Mesendoderm (in vitro differentiated cells): Measurements from ENCODE around the gene PIEZO2.

ENCODE experiments used
- DNase-seq: peaks from one replicate; pipeline ENCODE4 v3.0.0; 2013
- H2AK5ac ChIP-seq: 2 replicates; pipeline ENCODE4 v1.6.1; 2013; ENCODE audit warnings: low read length, inconsistent platforms
- H2BK120ac ChIP-seq: 2 replicates; pipeline ENCODE4 v1.6.1; 2013; ENCODE audit warnings: low read depth, mild to moderate bottlenecking, low read length, moderate library complexity, mixed read lengths
- H2BK15ac ChIP-seq: replicated peaks from 2 replicates; pipeline ENCODE4 v1.6.1; 2013; ENCODE audit warnings: low read depth, mild to moderate bottlenecking, moderate library complexity
- H2BK5ac ChIP-seq: 2 replicates; pipeline ENCODE4 v1.6.1; 2013; ENCODE audit warnings: low read length, inconsistent platforms
- H3K18ac ChIP-seq: 2 replicates; pipeline ENCODE4 v1.6.1; 2013; ENCODE audit warnings: mild to moderate bottlenecking, low read length, mixed read lengths
- H3K23ac ChIP-seq: one replicate; pipeline ENCODE4 v1.6.1; 2013; ENCODE audit warnings: low read length
- H3K27ac ChIP-seq: 2 replicates; pipeline ENCODE4 v1.5.1; 2013; ENCODE audit warnings: low read depth, mild to moderate bottlenecking, inconsistent platforms, low read length, moderate library complexity
- H3K27me3 ChIP-seq: 2 replicates; pipeline ENCODE4 v1.6.1; 2013; ENCODE audit warnings: low read length, control low read depth, mild to moderate bottlenecking, inconsistent platforms; ENCODE audit not compliant: insufficient read depth, poor library complexity
- H3K36me3 ChIP-seq: 2 replicates; pipeline ENCODE4 v1.6.1; 2013; ENCODE audit warnings: low read length, inconsistent platforms; ENCODE audit not compliant: control insufficient read depth, insufficient read depth
- H3K4ac ChIP-seq: one replicate; pipeline ENCODE4 v1.6.1; 2013; ENCODE audit warnings: low read depth, mild to moderate bottlenecking, low read length, moderate library complexity
- H3K4me1 ChIP-seq: 2 replicates; pipeline ENCODE4 v1.6.1; 2013; ENCODE audit warnings: low read depth, low read length, inconsistent platforms; ENCODE audit not compliant: control insufficient read depth
- H3K4me2 ChIP-seq: 2 replicates; pipeline ENCODE4 v1.6.1; 2013; ENCODE audit warnings: low read length
- H3K4me3 ChIP-seq: 2 replicates; pipeline ENCODE4 v1.5.1; 2013; ENCODE audit warnings: mild to moderate bottlenecking, low read length
- H3K56ac ChIP-seq: one replicate; pipeline ENCODE4 v1.6.1; 2013; ENCODE audit warnings: low read length
- H3K79me1 ChIP-seq: 2 replicates; pipeline ENCODE4 v1.6.1; 2013; ENCODE audit warnings: low read length, inconsistent platforms
- H3K79me2 ChIP-seq: 2 replicates; pipeline ENCODE4 v1.6.1; 2013; ENCODE audit warnings: mild to moderate bottlenecking, low read length; ENCODE audit not compliant: control insufficient read depth, insufficient read depth
- H3K9ac ChIP-seq: 2 replicates; pipeline ENCODE4 v1.6.1; 2013; ENCODE audit warnings: low read length, inconsistent platforms
- H4K5ac ChIP-seq: one replicate; pipeline ENCODE4 v1.6.1; 2013; ENCODE audit warnings: low read length
- H4K8ac ChIP-seq: one replicate; pipeline ENCODE4 v1.6.1; 2013; ENCODE audit warnings: low read depth, mild to moderate bottlenecking, control low read depth, low read length, moderate library complexity
- WGBS: extraction: QIAGEN DNeasy Blood & Tissue Kit; methylation state at CpG from one replicate; pipeline ENCODE4 v1.1.7; 2013; ENCODE audit warnings: low lambda C conversion rate, missing lambda C conversion rate; ENCODE audit not compliant: insufficient coverage; ENCODE audit errors: extremely low coverage; 5-methylcytosine and 5-hydroxymethylcytosine counted together

Gene PIEZO2

GRCh38 chr18:11156978-11157377 lies 7.6 kb upstream of the PIEZO2 start:
- no peaks in the 10 kb centered on the region for H3K79me1 ChIP-seq
- no peak overlapping the region for H3K9ac ChIP-seq
- H2BK15ac ChIP-seq = no peak overlapping the region
- H4K5ac ChIP-seq = no peak overlapping the region
- WGBS = no CpG with 5 or more reads among the region's 1 CpG
- no peak overlapping the region for H2BK5ac ChIP-seq
- no peak overlapping the region for H3K4ac ChIP-seq
- no peak overlapping the region for H3K27ac ChIP-seq
- H2BK120ac ChIP-seq = no peak overlapping the region
- no peaks in the 10 kb centered on the region for H3K4me1 ChIP-seq
- no peaks in the 10 kb centered on the region for H3K36me3 ChIP-seq
- H3K18ac ChIP-seq = no peak overlapping the region
- H3K27me3 ChIP-seq = no peaks in the 10 kb centered on the region
- H4K8ac ChIP-seq = no peak overlapping the region
- H3K56ac ChIP-seq = no peak overlapping the region
- H3K4me3 ChIP-seq = no peak overlapping the region
- H2AK5ac ChIP-seq = no peak overlapping the region
- DNase-seq = no peak
- H3K23ac ChIP-seq = no peak overlapping the region
- H3K4me2 ChIP-seq = no peak overlapping the region
- no peaks in the 10 kb centered on the region for H3K79me2 ChIP-seq

- Histone ChIP-seq H3K9ac (no peak overlapping the region), H4K8ac (no peak overlapping the region), H3K23ac (no peak overlapping the region), H2BK5ac (no peak overlapping the region), H2BK120ac (no peak overlapping the region), H3K4ac (no peak overlapping the region), H3K4me1 (no peaks in the 10 kb centered on the region), H3K4me2 (no peak overlapping the region), H3K27ac (no peak overlapping the region), H2AK5ac (no peak overlapping the region), H2BK15ac (no peak overlapping the region), H3K36me3 (no peaks in the 10 kb centered on the region), H3K79me1 (no peaks in the 10 kb centered on the region), H3K56ac (no peak overlapping the region), H4K5ac (no peak overlapping the region), H3K27me3 (no peaks in the 10 kb centered on the region), H3K79me2 (no peaks in the 10 kb centered on the region), H3K18ac (no peak overlapping the region), H3K4me3 (no peak overlapping the region)
- no CpG with 5 or more reads among the region's 8 CpGs for WGBS
- DNase-seq = no peak
These were observed 5.8 kb upstream of the PIEZO2 start for GRCh38 chr18:11155034-11155759.

DNA sequence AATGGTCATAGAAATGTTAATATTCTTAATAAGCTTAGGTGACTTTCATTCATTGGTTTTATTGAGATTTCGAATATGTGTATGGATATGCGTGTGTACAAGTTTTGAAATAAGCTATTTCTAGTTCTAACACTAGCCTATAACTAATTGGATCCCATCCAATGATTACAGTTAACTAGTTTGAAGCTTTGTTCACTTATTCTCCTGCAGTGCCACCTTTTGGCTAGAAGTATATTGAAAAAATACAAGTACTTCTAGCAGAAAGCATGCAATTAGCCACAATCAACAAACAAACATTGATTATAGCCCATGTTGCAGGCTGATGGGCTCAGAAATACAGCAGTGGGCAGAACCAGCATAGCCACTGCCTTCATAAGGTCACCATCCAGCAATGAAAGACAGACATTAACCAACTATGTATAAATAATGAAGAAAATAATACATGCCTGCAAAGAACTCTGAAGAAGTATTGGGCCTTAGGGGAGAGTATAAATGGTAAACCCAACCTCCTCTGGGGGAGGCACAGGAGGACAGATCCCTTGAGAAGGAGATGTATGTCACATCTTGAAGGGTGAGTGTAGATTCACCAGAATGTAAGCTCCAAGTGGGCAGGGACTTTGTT lies 5.1 kb upstream of the PIEZO2 start:
- Histone ChIP-seq H3K4me3 (no peak overlapping the region), H4K8ac (no peak overlapping the region), H3K79me2 (no peaks in the 10 kb centered on the region), H3K4ac (no peak overlapping the region), H3K4me1 (peaks cover 4% of the 10 kb centered on the region), H3K23ac (no peak overlapping the region), H2BK15ac (no peak overlapping the region), H3K4me2 (no peak overlapping the region), H2AK5ac (no peak overlapping the region), H3K27me3 (no peaks in the 10 kb centered on the region), H3K9ac (no peak overlapping the region), H3K36me3 (no peaks in the 10 kb centered on the region), H3K18ac (no peak overlapping the region), H2BK5ac (no peak overlapping the region), H3K79me1 (no peaks in the 10 kb centered on the region), H2BK120ac (no peak overlapping the region), H3K56ac (no peak overlapping the region), H4K5ac (no peak overlapping the region), H3K27ac (no peak overlapping the region)
- no CpG with 5 or more reads among the region's 2 CpGs for WGBS
- DNase-seq = peak; percentile 72

- no peak overlapping the region for H3K4me3 ChIP-seq
- H3K56ac ChIP-seq = no peak overlapping the region
- H3K4me2 ChIP-seq = no peak overlapping the region
- no peak overlapping the region for H3K23ac ChIP-seq
- peaks cover 4% of the 10 kb centered on the region for H3K4me1 ChIP-seq
- H2AK5ac ChIP-seq = no peak overlapping the region
- no peak for DNase-seq
- H3K36me3 ChIP-seq = no peaks in the 10 kb centered on the region
- H2BK15ac ChIP-seq = no peak overlapping the region
- no peaks in the 10 kb centered on the region for H3K79me1 ChIP-seq
- H2BK5ac ChIP-seq = no peak overlapping the region
- H3K4ac ChIP-seq = no peak overlapping the region
- H3K27ac ChIP-seq = no peak overlapping the region
- H4K8ac ChIP-seq = no peak overlapping the region
- no peak overlapping the region for H2BK120ac ChIP-seq
- H4K5ac ChIP-seq = no peak overlapping the region
- H3K18ac ChIP-seq = no peak overlapping the region
- H3K79me2 ChIP-seq = no peaks in the 10 kb centered on the region
- H3K9ac ChIP-seq = no peak overlapping the region
- peaks cover under 1% of the 10 kb centered on the region for H3K27me3 ChIP-seq
- WGBS = no CpG with 5 or more reads among the region's 2 CpGs
These were observed 3.7 kb upstream of the PIEZO2 start for GRCh38 chr18:11153097-11153496.

- DNase-seq = peak; percentile 77
- WGBS = no CpG with 5 or more reads among the region's 5 CpGs
- H3K9ac ChIP-seq = no peak overlapping the region
These were observed 874 bp upstream of the PIEZO2 start for GRCh38 chr18:11150271-11150615.

More at GRCh38 chr18:11150271-11150615, 874 bp upstream of the PIEZO2 start:
- H4K8ac ChIP-seq = no peak overlapping the region
- H2BK15ac ChIP-seq = no peak overlapping the region
- H3K36me3 ChIP-seq = no peaks in the 10 kb centered on the region
- H3K79me1 ChIP-seq = peaks cover 1% of the 10 kb centered on the region
- H3K79me2 ChIP-seq = no peaks in the 10 kb centered on the region
- no peak overlapping the region for H3K18ac ChIP-seq
- H3K27ac ChIP-seq = no peak overlapping the region
- H4K5ac ChIP-seq = no peak overlapping the region
- no peak overlapping the region for H3K4me2 ChIP-seq
- H3K27me3 ChIP-seq = peaks cover 6% of the 10 kb centered on the region
- H2BK120ac ChIP-seq = no peak overlapping the region
- H3K23ac ChIP-seq = no peak overlapping the region
- H2BK5ac ChIP-seq = no peak overlapping the region
- H2AK5ac ChIP-seq = no peak overlapping the region
- no peak overlapping the region for H3K56ac ChIP-seq
- H3K4me3 ChIP-seq = no peak overlapping the region
- H3K4me1 ChIP-seq = peaks cover 8% of the 10 kb centered on the region
- H3K4ac ChIP-seq = no peak overlapping the region
